Measurements from ENCODE around the gene DPP9. TPM values are rescaled to one million over a fixed set of nuclear protein-coding genes. Genes with fewer than 3 reads are reported as not detected.
A peak's percentile ranks its signal among the peaks of the same experiment; 100 is the strongest.

Gene DPP9
- total and polyA plus RNA-seq, 2 of the 13 experiments (the other 11 are each of a cell fraction or from before 2014, with no cell fraction given), result 8.4 to 25.8 TPM

- TF ChIP-seq FOXO4 (CRISPR knock-in tag; conservative IDR thresholded peaks at IDR 0.05) (no peak), POLR2A (IDR thresholded peaks at IDR 0.05; ENCODE audit: insufficient read depth in 1 of 2, low read depth in 2 of 2, low read length in 2 of 2) (peak; percentile 21 to 65; a peak in 3 of 4 replicates), ZBTB26 (CRISPR knock-in tag; IDR thresholded peaks at IDR 0.05; ENCODE audit: borderline replicate concordance) (peak; percentile 40; the same call in 1 of the 2 replicates), ZNF672 (CRISPR knock-in tag; IDR thresholded peaks at IDR 0.05) (no peak), ZNF552 (CRISPR knock-in tag; IDR thresholded peaks at IDR 0.05; ENCODE audit: borderline replicate concordance) (peak; percentile 87; the same call in 1 of the 2 replicates), U2AF1 (optimal IDR thresholded peaks at IDR 0.05; ENCODE audit: low read depth, low read length) (no peak), ZBTB33 (CRISPR knock-in tag; IDR thresholded peaks at IDR 0.05) (peak; percentile 80), ESRRA (CRISPR knock-in tag; IDR thresholded peaks at IDR 0.05; ENCODE audit: low read depth) (peak; percentile 82), MXI1 (IDR thresholded peaks at IDR 0.05; ENCODE audit: borderline replicate concordance, low read depth, low read length) (peak; percentile 77; the same call in 1 of the 3 replicates), ZKSCAN8 (CRISPR knock-in tag; IDR thresholded peaks at IDR 0.05; ENCODE audit: borderline replicate concordance) (peak; percentile 60; the same call in 1 of the 2 replicates), ZNF589 (CRISPR knock-in tag; conservative IDR thresholded peaks at IDR 0.05) (no peak), ZNF772 (CRISPR knock-in tag; IDR thresholded peaks at IDR 0.05) (peak; percentile 79; the same call in 1 of the 2 replicates), HOXA3 (CRISPR knock-in tag; IDR thresholded peaks at IDR 0.05) (peak; percentile 89), RELA (CRISPR knock-in tag; IDR thresholded peaks at IDR 0.05) (0 out of 2 replicates have a peak, but pooled peaks have one; percentile 41), ZNF335 (CRISPR knock-in tag; IDR thresholded peaks at IDR 0.05) (no peak; the same call in 1 of the 2 replicates), ZGPAT (CRISPR knock-in tag; IDR thresholded peaks at IDR 0.05) (peak; percentile 90), POLR2AphosphoS5 (IDR thresholded peaks at IDR 0.05; ENCODE audit: low read depth, low read length) (peak; percentile 47)
- TF ChIP-seq, protein P1, sequence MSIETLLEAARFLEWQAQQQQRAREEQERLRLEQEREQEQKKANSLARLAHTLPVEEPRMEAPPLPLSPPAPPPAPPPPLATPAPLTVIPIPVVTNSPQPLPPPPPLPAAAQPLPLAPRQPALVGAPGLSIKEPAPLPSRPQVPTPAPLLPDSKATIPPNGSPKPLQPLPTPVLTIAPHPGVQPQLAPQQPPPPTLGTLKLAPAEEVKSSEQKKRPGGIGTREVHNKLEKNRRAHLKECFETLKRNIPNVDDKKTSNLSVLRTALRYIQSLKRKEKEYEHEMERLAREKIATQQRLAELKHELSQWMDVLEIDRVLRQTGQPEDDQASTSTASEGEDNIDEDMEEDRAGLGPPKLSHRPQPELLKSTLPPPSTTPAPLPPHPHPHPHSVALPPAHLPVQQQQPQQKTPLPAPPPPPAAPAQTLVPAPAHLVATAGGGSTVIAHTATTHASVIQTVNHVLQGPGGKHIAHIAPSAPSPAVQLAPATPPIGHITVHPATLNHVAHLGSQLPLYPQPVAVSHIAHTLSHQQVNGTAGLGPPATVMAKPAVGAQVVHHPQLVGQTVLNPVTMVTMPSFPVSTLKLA (IDR thresholded peaks at IDR 0.05), result peak; percentile 35
- TF ChIP-seq, protein P2, sequence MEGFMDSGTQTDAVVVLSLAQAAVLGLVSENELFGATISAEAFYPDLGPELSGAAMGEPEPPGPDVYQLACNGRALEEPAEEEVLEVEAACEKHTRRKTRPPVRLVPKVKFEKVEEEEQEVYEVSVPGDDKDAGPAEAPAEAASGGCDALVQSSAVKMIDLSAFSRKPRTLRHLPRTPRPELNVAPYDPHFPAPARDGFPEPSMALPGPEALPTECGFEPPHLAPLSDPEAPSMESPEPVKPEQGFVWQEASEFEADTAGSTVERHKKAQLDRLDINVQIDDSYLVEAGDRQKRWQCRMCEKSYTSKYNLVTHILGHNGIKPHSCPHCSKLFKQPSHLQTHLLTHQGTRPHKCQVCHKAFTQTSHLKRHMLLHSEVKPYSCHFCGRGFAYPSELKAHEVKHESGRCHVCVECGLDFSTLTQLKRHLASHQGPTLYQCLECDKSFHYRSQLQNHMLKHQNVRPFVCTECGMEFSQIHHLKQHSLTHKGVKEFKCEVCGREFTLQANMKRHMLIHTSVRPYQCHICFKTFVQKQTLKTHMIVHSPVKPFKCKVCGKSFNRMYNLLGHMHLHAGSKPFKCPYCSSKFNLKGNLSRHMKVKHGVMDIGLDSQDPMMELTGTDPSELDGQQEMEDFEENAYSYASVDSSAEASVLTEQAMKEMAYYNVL (CRISPR knock-in tag; IDR thresholded peaks at IDR 0.05; ENCODE audit: borderline replicate concordance), result peak; percentile 40; the same call in 1 of the 2 replicates
These were observed at the start of gene DPP9 (continued) for GRCh38 chr19:4723595-4724514.
